ENCODE measurements around the gene MAPKAPK3.

DNA sequence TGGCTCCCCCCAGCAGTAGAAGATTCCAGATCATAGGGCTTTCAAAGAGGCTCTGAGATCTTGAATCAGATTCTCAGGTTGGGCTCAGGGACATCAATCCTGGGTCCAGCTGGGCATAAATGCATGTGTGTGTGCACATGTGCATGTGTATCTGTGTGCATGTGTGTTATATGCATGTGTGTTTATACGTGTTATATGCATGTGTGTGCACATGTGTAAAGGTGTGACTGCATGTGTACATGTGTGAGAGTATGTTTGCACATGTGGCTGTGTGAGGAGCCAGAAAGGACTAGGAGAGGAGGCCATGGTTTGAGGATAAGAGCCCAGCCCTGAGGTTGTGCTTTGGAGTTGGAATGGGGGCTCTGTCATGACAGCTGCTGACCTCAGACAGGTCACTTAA is 1.8 kb upstream of the MAPKAPK3 start:
- TF ChIP-seq EP300 (conservative IDR thresholded peaks at IDR 0.05; ENCODE audit: poor library complexity, severe bottlenecking) (no peak), POLR2AphosphoS5 (IDR thresholded peaks at IDR 0.05) (no peak), RAD21 (conservative IDR thresholded peaks at IDR 0.05) (no peak), TAF1 (IDR thresholded peaks at IDR 0.05; ENCODE audit: low read depth) (no peak)
- TF ChIP-seq, protein P1, sequence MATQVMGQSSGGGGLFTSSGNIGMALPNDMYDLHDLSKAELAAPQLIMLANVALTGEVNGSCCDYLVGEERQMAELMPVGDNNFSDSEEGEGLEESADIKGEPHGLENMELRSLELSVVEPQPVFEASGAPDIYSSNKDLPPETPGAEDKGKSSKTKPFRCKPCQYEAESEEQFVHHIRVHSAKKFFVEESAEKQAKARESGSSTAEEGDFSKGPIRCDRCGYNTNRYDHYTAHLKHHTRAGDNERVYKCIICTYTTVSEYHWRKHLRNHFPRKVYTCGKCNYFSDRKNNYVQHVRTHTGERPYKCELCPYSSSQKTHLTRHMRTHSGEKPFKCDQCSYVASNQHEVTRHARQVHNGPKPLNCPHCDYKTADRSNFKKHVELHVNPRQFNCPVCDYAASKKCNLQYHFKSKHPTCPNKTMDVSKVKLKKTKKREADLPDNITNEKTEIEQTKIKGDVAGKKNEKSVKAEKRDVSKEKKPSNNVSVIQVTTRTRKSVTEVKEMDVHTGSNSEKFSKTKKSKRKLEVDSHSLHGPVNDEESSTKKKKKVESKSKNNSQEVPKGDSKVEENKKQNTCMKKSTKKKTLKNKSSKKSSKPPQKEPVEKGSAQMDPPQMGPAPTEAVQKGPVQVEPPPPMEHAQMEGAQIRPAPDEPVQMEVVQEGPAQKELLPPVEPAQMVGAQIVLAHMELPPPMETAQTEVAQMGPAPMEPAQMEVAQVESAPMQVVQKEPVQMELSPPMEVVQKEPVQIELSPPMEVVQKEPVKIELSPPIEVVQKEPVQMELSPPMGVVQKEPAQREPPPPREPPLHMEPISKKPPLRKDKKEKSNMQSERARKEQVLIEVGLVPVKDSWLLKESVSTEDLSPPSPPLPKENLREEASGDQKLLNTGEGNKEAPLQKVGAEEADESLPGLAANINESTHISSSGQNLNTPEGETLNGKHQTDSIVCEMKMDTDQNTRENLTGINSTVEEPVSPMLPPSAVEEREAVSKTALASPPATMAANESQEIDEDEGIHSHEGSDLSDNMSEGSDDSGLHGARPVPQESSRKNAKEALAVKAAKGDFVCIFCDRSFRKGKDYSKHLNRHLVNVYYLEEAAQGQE (IDR thresholded peaks at IDR 0.05; ENCODE audit: borderline replicate concordance): no peak
- TF ChIP-seq, protein P2, sequence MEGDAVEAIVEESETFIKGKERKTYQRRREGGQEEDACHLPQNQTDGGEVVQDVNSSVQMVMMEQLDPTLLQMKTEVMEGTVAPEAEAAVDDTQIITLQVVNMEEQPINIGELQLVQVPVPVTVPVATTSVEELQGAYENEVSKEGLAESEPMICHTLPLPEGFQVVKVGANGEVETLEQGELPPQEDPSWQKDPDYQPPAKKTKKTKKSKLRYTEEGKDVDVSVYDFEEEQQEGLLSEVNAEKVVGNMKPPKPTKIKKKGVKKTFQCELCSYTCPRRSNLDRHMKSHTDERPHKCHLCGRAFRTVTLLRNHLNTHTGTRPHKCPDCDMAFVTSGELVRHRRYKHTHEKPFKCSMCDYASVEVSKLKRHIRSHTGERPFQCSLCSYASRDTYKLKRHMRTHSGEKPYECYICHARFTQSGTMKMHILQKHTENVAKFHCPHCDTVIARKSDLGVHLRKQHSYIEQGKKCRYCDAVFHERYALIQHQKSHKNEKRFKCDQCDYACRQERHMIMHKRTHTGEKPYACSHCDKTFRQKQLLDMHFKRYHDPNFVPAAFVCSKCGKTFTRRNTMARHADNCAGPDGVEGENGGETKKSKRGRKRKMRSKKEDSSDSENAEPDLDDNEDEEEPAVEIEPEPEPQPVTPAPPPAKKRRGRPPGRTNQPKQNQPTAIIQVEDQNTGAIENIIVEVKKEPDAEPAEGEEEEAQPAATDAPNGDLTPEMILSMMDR (IDR thresholded peaks at IDR 0.05; ENCODE audit: poor library complexity, severe bottlenecking): no peak
